ENCODE results near the gene SRL.
"Not testable (repeated sequence)": the region's sequence is repeated elsewhere in the genome, so short reads cannot be mapped to it uniquely, and the experiment has no call there.

SRL gene

DNA sequence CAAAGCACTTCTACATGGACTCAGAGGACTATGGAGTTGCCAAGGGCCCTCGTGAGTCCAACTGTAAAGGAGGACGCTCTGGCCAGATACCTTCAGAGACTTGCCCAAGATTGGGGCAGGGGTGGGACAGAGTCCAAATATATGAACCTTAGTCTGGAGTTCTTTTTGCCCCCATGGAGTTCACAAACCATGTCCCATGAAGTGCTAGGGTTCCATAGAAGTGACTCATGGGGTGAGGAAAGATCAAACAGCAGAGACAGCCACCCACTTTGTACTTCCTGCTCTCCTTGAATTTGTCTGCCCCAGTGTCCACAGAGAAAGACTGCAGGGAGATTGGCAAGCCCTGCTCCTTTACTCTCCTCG lies 29.0 kb downstream of the SRL start:
- TF ChIP-seq, protein P1, sequence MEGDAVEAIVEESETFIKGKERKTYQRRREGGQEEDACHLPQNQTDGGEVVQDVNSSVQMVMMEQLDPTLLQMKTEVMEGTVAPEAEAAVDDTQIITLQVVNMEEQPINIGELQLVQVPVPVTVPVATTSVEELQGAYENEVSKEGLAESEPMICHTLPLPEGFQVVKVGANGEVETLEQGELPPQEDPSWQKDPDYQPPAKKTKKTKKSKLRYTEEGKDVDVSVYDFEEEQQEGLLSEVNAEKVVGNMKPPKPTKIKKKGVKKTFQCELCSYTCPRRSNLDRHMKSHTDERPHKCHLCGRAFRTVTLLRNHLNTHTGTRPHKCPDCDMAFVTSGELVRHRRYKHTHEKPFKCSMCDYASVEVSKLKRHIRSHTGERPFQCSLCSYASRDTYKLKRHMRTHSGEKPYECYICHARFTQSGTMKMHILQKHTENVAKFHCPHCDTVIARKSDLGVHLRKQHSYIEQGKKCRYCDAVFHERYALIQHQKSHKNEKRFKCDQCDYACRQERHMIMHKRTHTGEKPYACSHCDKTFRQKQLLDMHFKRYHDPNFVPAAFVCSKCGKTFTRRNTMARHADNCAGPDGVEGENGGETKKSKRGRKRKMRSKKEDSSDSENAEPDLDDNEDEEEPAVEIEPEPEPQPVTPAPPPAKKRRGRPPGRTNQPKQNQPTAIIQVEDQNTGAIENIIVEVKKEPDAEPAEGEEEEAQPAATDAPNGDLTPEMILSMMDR (IDR thresholded peaks at IDR 0.05; ENCODE audit: low read depth, low read length, missing control alignments): no peak
- H3K4me3 ChIP-seq (ENCODE audit: low read depth, low read length): no peak overlapping the region
- no peak for DNase-seq (ENCODE audit: low read depth)
- in situ Hi-C loops (cut with HindIII; ENCODE audit: low sequenced_read_pairs): no loop called here

- in situ Hi-C loops (cut with HindIII; ENCODE audit: low sequenced_read_pairs): no loop called here
- no peak overlapping the region for H3K4me3 ChIP-seq (ENCODE audit: low read depth, low read length)
- DNase-seq (ENCODE audit: low read depth): no peak
- TF ChIP-seq, protein P1 (IDR thresholded peaks at IDR 0.05; ENCODE audit: low read depth, low read length, missing control alignments): no peak
Observed at GRCh38 chr16:4212211-4212933, 29.5 kb downstream of the SRL start.

- DNase-seq (ENCODE audit: low read depth); H3K4me3 ChIP-seq (ENCODE audit: low read depth, low read length); in situ Hi-C loops (cut with HindIII; ENCODE audit: low sequenced_read_pairs): not testable (repeated sequence)
Observed at GRCh38 chr16:4211445-4212210, 30.3 kb downstream of the SRL start.

DNA sequence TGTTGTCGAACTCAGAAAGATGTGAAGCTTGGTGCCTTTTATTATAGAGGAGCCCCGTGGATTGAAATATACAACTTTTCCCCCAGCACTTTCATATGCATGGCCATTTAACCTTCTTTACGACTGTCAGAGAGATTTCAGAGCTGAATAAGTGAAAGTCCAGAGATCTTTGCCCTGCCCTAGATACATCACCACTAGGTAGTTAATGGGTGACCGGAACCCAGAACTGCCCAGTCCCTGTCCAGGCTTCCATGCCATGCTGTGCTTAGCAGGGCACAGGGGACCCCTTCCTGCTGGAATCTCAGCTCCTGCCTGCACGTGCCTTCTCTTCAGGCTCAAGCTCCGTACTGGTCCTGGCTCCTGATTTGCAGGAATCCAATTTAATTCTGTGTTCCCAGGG lies 32.2 kb downstream of the SRL start:
- in situ Hi-C loops (cut with HindIII; ENCODE audit: low sequenced_read_pairs): no loop called here
- no peak overlapping the region for H3K4me3 ChIP-seq (ENCODE audit: low read depth, low read length)

DNA sequence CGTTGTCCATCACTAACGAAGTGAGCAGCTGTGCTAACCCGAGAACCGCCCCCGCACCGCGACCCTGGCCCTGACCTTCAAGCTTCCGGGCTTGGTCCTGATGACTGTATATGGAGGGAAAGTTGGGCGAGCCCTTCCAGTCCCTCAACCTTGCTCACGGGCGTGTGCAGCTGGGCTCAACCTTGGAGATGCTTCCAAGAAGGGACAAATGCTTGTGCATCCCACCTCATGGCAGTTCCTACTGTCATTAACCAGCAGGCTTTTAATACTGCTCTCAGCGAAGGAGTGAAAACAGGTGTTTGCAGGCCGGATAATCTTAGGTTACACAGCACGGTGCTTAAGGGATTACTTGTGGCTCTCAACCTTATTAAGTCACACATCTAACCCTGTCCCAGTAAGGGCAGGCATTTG lies 33.5 kb downstream of the SRL start:
- in situ Hi-C loops (cut with HindIII; ENCODE audit: low sequenced_read_pairs): no loop called here
- TF ChIP-seq, protein P1 (IDR thresholded peaks at IDR 0.05; ENCODE audit: low read depth, low read length, missing control alignments): no peak

More for the DNA sequence above, 32.2 kb downstream of the SRL start:
- TF ChIP-seq, protein P1 (IDR thresholded peaks at IDR 0.05; ENCODE audit: low read depth, low read length, missing control alignments): no peak
- no peak for DNase-seq (ENCODE audit: low read depth)

DNA sequence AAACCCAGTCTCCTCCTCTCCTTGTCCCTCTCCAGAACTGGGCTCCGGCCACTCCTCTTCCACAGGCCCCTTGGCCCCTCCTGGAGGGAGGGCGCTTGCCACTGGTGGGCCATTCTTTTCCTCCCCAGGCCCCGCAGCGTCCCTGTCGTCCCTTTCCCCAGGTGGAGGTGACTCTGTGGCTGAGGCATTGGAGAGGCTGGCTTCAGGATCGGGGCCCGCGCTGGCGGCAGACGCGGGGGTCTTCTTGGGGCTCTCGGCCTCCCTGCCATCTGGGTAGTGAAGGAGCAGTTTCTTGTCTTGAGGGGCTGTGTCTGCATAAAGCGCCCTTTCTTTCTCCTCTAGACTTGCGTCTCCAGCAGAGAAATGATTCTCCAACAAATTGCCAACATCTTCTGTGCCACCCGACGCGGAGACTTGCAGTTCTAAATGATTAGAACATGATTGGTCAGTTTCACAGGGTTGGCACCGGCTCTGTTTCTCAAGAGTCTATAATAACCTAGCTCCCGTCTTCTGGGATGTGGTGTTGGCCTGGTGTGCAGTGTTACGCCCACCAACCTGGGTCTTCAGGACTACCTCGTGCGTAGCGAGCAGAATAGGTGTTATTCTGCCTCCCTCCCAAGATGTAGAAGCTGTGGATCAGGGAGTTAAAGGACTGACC lies 34.1 kb downstream of the SRL start:
- in situ Hi-C loops (cut with HindIII; ENCODE audit: low sequenced_read_pairs): no loop called here
- TF ChIP-seq, protein P1 (IDR thresholded peaks at IDR 0.05; ENCODE audit: low read depth, low read length, missing control alignments): no peak
- no peak for DNase-seq (ENCODE audit: low read depth)
- no peak overlapping the region for H3K4me3 ChIP-seq (ENCODE audit: low read depth, low read length)

More for the DNA sequence above, 33.5 kb downstream of the SRL start:
- DNase-seq (ENCODE audit: low read depth): no peak
- no peak overlapping the region for H3K4me3 ChIP-seq (ENCODE audit: low read depth, low read length)

All from astrocyte of the cerebellum (primary cell).